IMR-90 (cell line): ENCODE results near the gene PRKN. TPM values are rescaled to one million over a fixed set of nuclear protein-coding genes. Genes with fewer than 3 reads are reported as not detected.

ENCODE experiments used
- ATAC-seq: fragments of 200-7000 bp; cut with Tn5 transposase; 2 replicates; pipeline ENCODE4 v1.9.1; 2020; ENCODE audit warnings: low read depth, mild to moderate bottlenecking, moderate library complexity
- BruUV-seq: library from RNA; stranded (reverse); fragments of 400-500 nt; replicated peaks from 2 replicates; lab custom pipeline; 2021; lab: Mats Ljungman, UMichigan
- CTCF ChIA-PET: fragments of 300-600 bp; formaldehyde crosslinking; extraction: SDS; loops from one replicate; lab custom pipeline; 2021; ENCODE audit warnings: antibody characterized with exemption; lab: Yijun Ruan, JAX
- POLR2A ChIA-PET: fragments of 300-600 bp; sonication (Branson Sonifier 250); formaldehyde crosslinking; loops from one replicate; lab custom pipeline; 2022; ENCODE audit warnings: antibody characterized with exemption; ENCODE audit not compliant: unreplicated experiment; lab: Charles Lee
- DNase-seq: peaks from one replicate; pipeline ENCODE4 v3.0.0; 2013
- H2AFZ ChIP-seq: replicated peaks from 2 replicates; pipeline ENCODE3; 2013; ENCODE audit warnings: low read length, mild to moderate bottlenecking; ENCODE audit not compliant: poor library complexity
- H2AK5ac ChIP-seq: 2 replicates; pipeline ENCODE4 v1.6.1; 2013; ENCODE audit warnings: low read depth, low read length, inconsistent platforms
- H2AK9ac ChIP-seq: replicated peaks from 2 replicates; pipeline ENCODE3; 2013; ENCODE audit warnings: mild to moderate bottlenecking, low read depth, low read length, moderate library complexity; ENCODE audit not compliant: poor library complexity
- H2BK120ac ChIP-seq: 2 replicates; pipeline ENCODE4 v1.6.1; 2013; ENCODE audit warnings: low read depth, low read length, inconsistent platforms
- H2BK15ac ChIP-seq: 3 replicates; pipeline ENCODE4 v1.6.1; 2013; ENCODE audit warnings: low read depth, low read length, inconsistent platforms
- H2BK20ac ChIP-seq: 2 replicates; pipeline ENCODE4 v1.6.1; 2013; ENCODE audit warnings: low read depth, mild to moderate bottlenecking, inconsistent platforms, low read length, moderate library complexity
- H2BK5ac ChIP-seq: 2 replicates; pipeline ENCODE4 v1.6.1; 2013; ENCODE audit warnings: mild to moderate bottlenecking, low read depth, low read length, inconsistent platforms; ENCODE audit not compliant: poor library complexity, severe bottlenecking
- H3K14ac ChIP-seq: replicated peaks from 2 replicates; pipeline ENCODE4 v1.6.1; 2013; ENCODE audit warnings: low read depth, low read length, inconsistent platforms
- H3K18ac ChIP-seq: 2 replicates; pipeline ENCODE4 v1.6.1; 2013; ENCODE audit warnings: low read depth, low read length, control low read depth
- H3K23ac ChIP-seq: 2 replicates; pipeline ENCODE4 v1.6.1; 2013; ENCODE audit warnings: low read depth, low read length, inconsistent platforms
- H3K27ac ChIP-seq: 2 replicates; pipeline ENCODE4 v1.5.1; 2013; ENCODE audit warnings: mild to moderate bottlenecking, control low read depth, low read length; ENCODE audit not compliant: insufficient read depth
- H3K27me3 ChIP-seq: 2 replicates; pipeline ENCODE4 v1.6.1; 2013; ENCODE audit warnings: low read length; ENCODE audit not compliant: control insufficient read depth, insufficient read depth
- H3K36me3 ChIP-seq: 2 replicates; pipeline ENCODE4 v1.6.1; 2013; ENCODE audit warnings: low read length, mixed read lengths; ENCODE audit not compliant: control insufficient read depth, insufficient read depth
- H3K4ac ChIP-seq: 2 replicates; pipeline ENCODE4 v1.6.1; 2013; ENCODE audit warnings: low read depth, low read length, inconsistent platforms
- H3K4me1 ChIP-seq: 2 replicates; pipeline ENCODE4 v1.6.1; 2013; ENCODE audit warnings: low read length, mixed read lengths; ENCODE audit not compliant: control insufficient read depth, insufficient read depth
- H3K4me2 ChIP-seq: 2 replicates; pipeline ENCODE4 v1.6.1; 2013; ENCODE audit warnings: low read depth, mild to moderate bottlenecking, control low read depth, low read length, moderate library complexity
- H3K4me3 ChIP-seq: 2 replicates; pipeline ENCODE4 v1.5.1; 2013; ENCODE audit warnings: low read depth, mild to moderate bottlenecking, control low read depth, low read length, moderate library complexity; ENCODE audit not compliant: insufficient read depth
- H3K56ac ChIP-seq: 2 replicates; pipeline ENCODE4 v1.6.1; 2013; ENCODE audit warnings: low read length, inconsistent platforms; ENCODE audit not compliant: insufficient read depth; ENCODE audit errors: extremely low read depth
- H3K79me1 ChIP-seq, 2 experiments: 2 replicates each; pipeline ENCODE4 v1.6.1; 2013; ENCODE audit warnings: low read length in 2 of 2, inconsistent platforms in 1 of 2, low read depth in 1 of 2
- H3K9ac ChIP-seq: 2 replicates; pipeline ENCODE4 v1.6.1; 2013; ENCODE audit warnings: low read depth, low read length, control low read depth
- H3K9me1 ChIP-seq: 2 replicates; pipeline ENCODE4 v1.6.1; 2013; ENCODE audit warnings: low read length, inconsistent platforms; ENCODE audit not compliant: insufficient read depth
- H3K9me3 ChIP-seq: 2 replicates; pipeline ENCODE4 v1.6.1; 2013; ENCODE audit warnings: low read length; ENCODE audit not compliant: control insufficient read depth, insufficient read depth
- H4K20me1 ChIP-seq: 2 replicates; pipeline ENCODE4 v1.6.1; 2013; ENCODE audit warnings: low read length, inconsistent platforms; ENCODE audit not compliant: insufficient read depth
- H4K5ac ChIP-seq: 2 replicates; pipeline ENCODE4 v1.6.1; 2013; ENCODE audit warnings: mild to moderate bottlenecking, low read depth, low read length, control low read depth
- H4K8ac ChIP-seq, 2 experiments: 2 replicates each; pipeline ENCODE4 v1.6.1; 2013; ENCODE audit warnings: low read depth in 2 of 2, low read length in 2 of 2, control low read depth in 1 of 2, inconsistent platforms in 1 of 2
- H4K91ac ChIP-seq: 2 replicates; pipeline ENCODE4 v1.6.1; 2013; ENCODE audit warnings: low read depth, low read length, inconsistent platforms; ENCODE audit not compliant: insufficient read depth
- BHLHE40 ChIP-seq: fragments of 150-350 bp; IDR thresholded peaks from 2 replicates; pipeline ENCODE4 v1.6.1; 2016; ENCODE audit warnings: mild to moderate bottlenecking, low read depth, low read length
- CEBPB ChIP-seq: IDR thresholded peaks from 2 replicates; pipeline ENCODE4 v1.6.1; 2012; ENCODE audit warnings: low read depth, low read length, improper control_type of control experiment
- CHD1 ChIP-seq: IDR thresholded peaks from 2 replicates; pipeline ENCODE4 v1.6.1; 2012; ENCODE audit warnings: low read depth, low read length, improper control_type of control experiment
- FOS ChIP-seq: fragments of 150-350 bp; IDR thresholded peaks from 2 replicates; pipeline ENCODE4 v1.6.1; 2016; ENCODE audit warnings: low read depth, low read length
- MAFK ChIP-seq: IDR thresholded peaks from 2 replicates; pipeline ENCODE4 v1.6.1; 2012; ENCODE audit warnings: low read depth, low read length, improper control_type of control experiment
- MAZ ChIP-seq: IDR thresholded peaks from 2 replicates; pipeline ENCODE4 v1.6.1; 2012; ENCODE audit warnings: low read depth, mild to moderate bottlenecking, low read length, improper control_type of control experiment, moderate library complexity, borderline replicate concordance
- MXI1 ChIP-seq: IDR thresholded peaks from 2 replicates; pipeline ENCODE4 v1.6.1; 2012; ENCODE audit warnings: low read depth, mild to moderate bottlenecking, low read length, moderate library complexity, borderline replicate concordance
- NFE2L2 ChIP-seq: fragments of 150-350 bp; IDR thresholded peaks from 2 replicates; pipeline ENCODE4 v1.6.1; 2016; ENCODE audit warnings: low read depth, mild to moderate bottlenecking, low read length
- POLR2A ChIP-seq: IDR thresholded peaks from 2 replicates; pipeline ENCODE4 v1.6.1; 2012; ENCODE audit warnings: mild to moderate bottlenecking, low read depth, low read length
- RAD21 ChIP-seq: IDR thresholded peaks from 2 replicates; pipeline ENCODE4 v1.6.1; 2012; ENCODE audit warnings: low read length, improper control_type of control experiment
- RCOR1 ChIP-seq: IDR thresholded peaks from 2 replicates; pipeline ENCODE4 v1.6.1; 2012; ENCODE audit warnings: mild to moderate bottlenecking, low read length, improper control_type of control experiment; ENCODE audit not compliant: insufficient replicate concordance
- RFX5 ChIP-seq: IDR thresholded peaks from 2 replicates; pipeline ENCODE4 v1.8.0; 2012; ENCODE audit warnings: low read depth, mild to moderate bottlenecking, low read length, moderate library complexity
- SMC3 ChIP-seq: fragments of 150-350 bp; IDR thresholded peaks from 2 replicates; pipeline ENCODE4 v1.6.1; 2016; ENCODE audit warnings: low read depth, mild to moderate bottlenecking, antibody characterized with exemption, low read length, moderate library complexity
- WGBS, 2 experiments: methylation state at CpG; one replicate each; pipeline versions ENCODE4 v1.1.5 to v1.1.7; 2013; ENCODE audit warnings: missing lambda C conversion rate in 2 of 2; ENCODE audit not compliant: insufficient read length in 1 of 2; ENCODE audit errors: extremely low coverage in 2 of 2; 5-methylcytosine and 5-hydroxymethylcytosine counted together
- dilution Hi-C: fragments of 300-500 bp; cut with HindIII; formaldehyde crosslinking; loops from one replicate; pipeline ENCODE4 v1.14.3; 2018; ENCODE audit warnings: low sequenced_read_pairs; ENCODE audit not compliant: unreplicated experiment
- in situ Hi-C: fragments of 300-500 bp; cut with MboI; formaldehyde crosslinking; loops from 3 replicates; pipeline ENCODE4 v1.14.3; 2019; ENCODE audit warnings: low sequenced_read_pairs, inconsistent platforms, mixed read lengths
- intact Hi-C: fragments of 100-400 bp; cut with micrococcal nuclease; formaldehyde crosslinking; loops from 2 replicates; pipeline ENCODE4 v1.10.0; 2022
- polyA plus RNA-seq, 3 experiments: library from polyadenylated mRNA; depleted of rRNA; stranded (reverse); fragments of >200 nt; gene quantifications; 2 replicates each; pipeline ENCODE4 v1.2.3, GENCODE V29; 2012; ENCODE audit warnings: low replicate concordance in 1 of 3
- total RNA-seq: library from RNA; depleted of rRNA; stranded (reverse); fragments of >200 nt; gene quantifications from 2 replicates; pipeline ENCODE4 v1.2.3, GENCODE V29; 2012
- TF ChIP-seq, protein P1 (sequence below): conservative IDR thresholded peaks from 2 replicates; pipeline ENCODE4 v1.5.1; 2012; ENCODE audit warnings: mild to moderate bottlenecking, low read depth, low read length, improper control_type of control experiment
- TF ChIP-seq, protein P2 (sequence below): fragments of 150-350 bp; IDR thresholded peaks from 2 replicates; pipeline ENCODE4 v1.6.1; 2017; ENCODE audit warnings: mild to moderate bottlenecking, antibody characterized with exemption, low read length, low read depth
- TF ChIP-seq, protein P3 (sequence below): fragments of 150-350 bp; IDR thresholded peaks from 2 replicates; pipeline ENCODE4 v1.6.1; 2016; ENCODE audit warnings: low read depth, mild to moderate bottlenecking, low read length, moderate library complexity, borderline replicate concordance

The PRKN gene
- total and polyA plus RNA-seq, 2 of the 4 experiments (the other 2 are of a cell fraction) = 0.15 to 0.18 TPM

DNA sequence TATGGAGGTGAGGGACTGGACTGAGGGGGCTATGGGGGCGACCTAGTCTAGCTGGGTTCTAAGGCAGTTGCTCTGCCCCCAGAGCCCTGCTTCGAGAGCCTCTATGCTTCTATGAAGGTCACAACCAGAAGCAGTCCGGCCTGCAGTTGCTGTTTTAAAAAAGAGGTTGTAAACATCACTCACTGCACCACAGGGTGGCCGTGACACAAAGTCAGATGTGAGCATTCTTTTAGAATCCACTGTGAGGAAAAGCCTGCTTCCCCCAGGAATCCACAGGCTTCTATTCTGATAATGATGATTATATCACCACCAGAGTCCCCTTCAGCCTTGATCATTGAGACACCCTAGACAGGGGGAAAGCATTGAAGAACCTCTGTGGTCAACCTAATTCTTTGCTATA lies 1224.0 kb downstream of the PRKN start:
- H3K9ac ChIP-seq = no peak overlapping the region
- no peak overlapping the region for H4K5ac ChIP-seq
- no peak overlapping the region for H3K56ac ChIP-seq
- no peak overlapping the region for H2AK5ac ChIP-seq
- no peak overlapping the region for H2BK15ac ChIP-seq
- no peaks in the 10 kb centered on the region for H3K4me1 ChIP-seq
- in situ Hi-C loops = no loop called here
- H3K14ac ChIP-seq = no peak overlapping the region
- no peaks in the 10 kb centered on the region for H3K27me3 ChIP-seq
- ATAC-seq = no peak
- no peak for DNase-seq
- TF ChIP-seq FOS = no peak
- TF ChIP-seq RFX5 = no peak
- no peak for TF ChIP-seq POLR2A
- no peak for TF ChIP-seq MAZ
- TF ChIP-seq CEBPB = no peak
- no peak for TF ChIP-seq NFE2L2
- no peak for TF ChIP-seq CHD1
- no peak for TF ChIP-seq SMC3
- TF ChIP-seq, protein P1, sequence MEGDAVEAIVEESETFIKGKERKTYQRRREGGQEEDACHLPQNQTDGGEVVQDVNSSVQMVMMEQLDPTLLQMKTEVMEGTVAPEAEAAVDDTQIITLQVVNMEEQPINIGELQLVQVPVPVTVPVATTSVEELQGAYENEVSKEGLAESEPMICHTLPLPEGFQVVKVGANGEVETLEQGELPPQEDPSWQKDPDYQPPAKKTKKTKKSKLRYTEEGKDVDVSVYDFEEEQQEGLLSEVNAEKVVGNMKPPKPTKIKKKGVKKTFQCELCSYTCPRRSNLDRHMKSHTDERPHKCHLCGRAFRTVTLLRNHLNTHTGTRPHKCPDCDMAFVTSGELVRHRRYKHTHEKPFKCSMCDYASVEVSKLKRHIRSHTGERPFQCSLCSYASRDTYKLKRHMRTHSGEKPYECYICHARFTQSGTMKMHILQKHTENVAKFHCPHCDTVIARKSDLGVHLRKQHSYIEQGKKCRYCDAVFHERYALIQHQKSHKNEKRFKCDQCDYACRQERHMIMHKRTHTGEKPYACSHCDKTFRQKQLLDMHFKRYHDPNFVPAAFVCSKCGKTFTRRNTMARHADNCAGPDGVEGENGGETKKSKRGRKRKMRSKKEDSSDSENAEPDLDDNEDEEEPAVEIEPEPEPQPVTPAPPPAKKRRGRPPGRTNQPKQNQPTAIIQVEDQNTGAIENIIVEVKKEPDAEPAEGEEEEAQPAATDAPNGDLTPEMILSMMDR = no peak
- TF ChIP-seq RAD21 = no peak
- TF ChIP-seq, protein P2, sequence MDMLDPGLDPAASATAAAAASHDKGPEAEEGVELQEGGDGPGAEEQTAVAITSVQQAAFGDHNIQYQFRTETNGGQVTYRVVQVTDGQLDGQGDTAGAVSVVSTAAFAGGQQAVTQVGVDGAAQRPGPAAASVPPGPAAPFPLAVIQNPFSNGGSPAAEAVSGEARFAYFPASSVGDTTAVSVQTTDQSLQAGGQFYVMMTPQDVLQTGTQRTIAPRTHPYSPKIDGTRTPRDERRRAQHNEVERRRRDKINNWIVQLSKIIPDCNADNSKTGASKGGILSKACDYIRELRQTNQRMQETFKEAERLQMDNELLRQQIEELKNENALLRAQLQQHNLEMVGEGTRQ = no peak
- TF ChIP-seq MXI1 = no peak
- no peak for TF ChIP-seq BHLHE40
- no peak for TF ChIP-seq MAFK
- TF ChIP-seq RCOR1 = no peak
- TF ChIP-seq, protein P3, sequence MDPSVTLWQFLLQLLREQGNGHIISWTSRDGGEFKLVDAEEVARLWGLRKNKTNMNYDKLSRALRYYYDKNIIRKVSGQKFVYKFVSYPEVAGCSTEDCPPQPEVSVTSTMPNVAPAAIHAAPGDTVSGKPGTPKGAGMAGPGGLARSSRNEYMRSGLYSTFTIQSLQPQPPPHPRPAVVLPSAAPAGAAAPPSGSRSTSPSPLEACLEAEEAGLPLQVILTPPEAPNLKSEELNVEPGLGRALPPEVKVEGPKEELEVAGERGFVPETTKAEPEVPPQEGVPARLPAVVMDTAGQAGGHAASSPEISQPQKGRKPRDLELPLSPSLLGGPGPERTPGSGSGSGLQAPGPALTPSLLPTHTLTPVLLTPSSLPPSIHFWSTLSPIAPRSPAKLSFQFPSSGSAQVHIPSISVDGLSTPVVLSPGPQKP = no peak
- no peak overlapping the region for H3K18ac ChIP-seq
- H4K8ac ChIP-seq = no peak overlapping the region
- H3K36me3 ChIP-seq = no peaks in the 10 kb centered on the region
- no peak overlapping the region for H2AFZ ChIP-seq
- dilution Hi-C loops = no loop called here
- POLR2A ChIA-PET = no interaction called here
- no peak overlapping the region for H2BK5ac ChIP-seq
- H2BK120ac ChIP-seq = no peak overlapping the region
- no peaks in the 10 kb centered on the region for H4K20me1 ChIP-seq
- no peaks in the 10 kb centered on the region for H3K79me1 ChIP-seq
- peaks cover 7% of the 10 kb centered on the region; the same call in 1 of the 2 replicates for H3K9me3 ChIP-seq
- no peak overlapping the region for H3K4ac ChIP-seq
- H3K23ac ChIP-seq = no peak overlapping the region
- no TSS peak for BruUV-seq
- CTCF ChIA-PET = no interaction called here
- intact Hi-C loops = no loop called here
- no peak overlapping the region for H2BK20ac ChIP-seq
- no peak overlapping the region for H3K27ac ChIP-seq
- no peak overlapping the region for H3K4me3 ChIP-seq
- no peak overlapping the region for H4K91ac ChIP-seq
- no peaks in the 10 kb centered on the region for H3K9me1 ChIP-seq
- WGBS, 2 experiments = no CpG with 5 or more reads among the region's 4 CpGs
- no peak overlapping the region for H2AK9ac ChIP-seq
- H3K4me2 ChIP-seq = no peak overlapping the region
